Measurements from ENCODE around the gene DOCK4.

Gene DOCK4

DNA sequence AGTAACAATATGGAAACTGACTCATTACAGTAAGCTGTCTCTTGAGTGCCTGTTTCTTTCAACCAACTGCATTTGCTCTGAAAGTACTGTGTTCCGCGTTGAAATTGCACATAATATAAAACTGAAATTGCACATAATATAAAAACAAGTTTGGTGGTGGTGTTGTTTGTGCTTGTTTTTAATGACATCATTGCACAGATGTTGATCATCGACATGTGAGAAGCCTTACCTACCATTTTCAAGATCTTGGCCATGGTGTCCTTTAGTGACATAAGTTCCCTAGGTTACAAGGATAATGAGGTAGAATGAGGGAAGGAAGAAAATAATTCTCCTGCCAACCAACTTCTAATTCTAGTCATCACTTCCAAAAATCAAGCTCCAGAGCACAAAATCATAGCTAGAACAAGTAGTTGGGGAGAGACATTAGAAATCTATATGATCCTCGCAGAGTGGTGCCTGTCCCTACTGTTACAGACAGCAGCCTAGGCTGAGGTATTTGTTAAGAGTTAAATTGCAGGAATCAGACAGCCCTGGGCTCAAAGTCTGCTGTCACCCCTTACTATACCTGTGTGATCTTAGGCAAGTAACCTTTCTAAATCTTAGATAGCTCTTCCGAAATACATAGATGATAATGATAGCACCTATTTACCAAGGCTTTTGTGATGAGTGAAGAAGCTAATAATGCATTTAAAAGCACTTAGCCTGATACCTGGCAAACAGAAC is 29.3 kb downstream of the DOCK4 start:
- TF ChIP-seq, protein P1, sequence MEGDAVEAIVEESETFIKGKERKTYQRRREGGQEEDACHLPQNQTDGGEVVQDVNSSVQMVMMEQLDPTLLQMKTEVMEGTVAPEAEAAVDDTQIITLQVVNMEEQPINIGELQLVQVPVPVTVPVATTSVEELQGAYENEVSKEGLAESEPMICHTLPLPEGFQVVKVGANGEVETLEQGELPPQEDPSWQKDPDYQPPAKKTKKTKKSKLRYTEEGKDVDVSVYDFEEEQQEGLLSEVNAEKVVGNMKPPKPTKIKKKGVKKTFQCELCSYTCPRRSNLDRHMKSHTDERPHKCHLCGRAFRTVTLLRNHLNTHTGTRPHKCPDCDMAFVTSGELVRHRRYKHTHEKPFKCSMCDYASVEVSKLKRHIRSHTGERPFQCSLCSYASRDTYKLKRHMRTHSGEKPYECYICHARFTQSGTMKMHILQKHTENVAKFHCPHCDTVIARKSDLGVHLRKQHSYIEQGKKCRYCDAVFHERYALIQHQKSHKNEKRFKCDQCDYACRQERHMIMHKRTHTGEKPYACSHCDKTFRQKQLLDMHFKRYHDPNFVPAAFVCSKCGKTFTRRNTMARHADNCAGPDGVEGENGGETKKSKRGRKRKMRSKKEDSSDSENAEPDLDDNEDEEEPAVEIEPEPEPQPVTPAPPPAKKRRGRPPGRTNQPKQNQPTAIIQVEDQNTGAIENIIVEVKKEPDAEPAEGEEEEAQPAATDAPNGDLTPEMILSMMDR (IDR thresholded peaks at IDR 0.05): no peak
- no peak overlapping the region for H3K4me3 Mint-ChIP-seq
- no peak for DNase-seq
- H3K36me3 Mint-ChIP-seq (ENCODE audit: low read depth): peaks cover 6% of the 10 kb centered on the region
- no peaks in the 10 kb centered on the region for H3K27me3 Mint-ChIP-seq (ENCODE audit: low read depth, poor library complexity)
- H3K4me1 Mint-ChIP-seq: peaks cover 16% of the 10 kb centered on the region
- no peak overlapping the region for H3K27ac Mint-ChIP-seq
- H3K9me3 Mint-ChIP-seq: no peaks in the 10 kb centered on the region

DNA sequence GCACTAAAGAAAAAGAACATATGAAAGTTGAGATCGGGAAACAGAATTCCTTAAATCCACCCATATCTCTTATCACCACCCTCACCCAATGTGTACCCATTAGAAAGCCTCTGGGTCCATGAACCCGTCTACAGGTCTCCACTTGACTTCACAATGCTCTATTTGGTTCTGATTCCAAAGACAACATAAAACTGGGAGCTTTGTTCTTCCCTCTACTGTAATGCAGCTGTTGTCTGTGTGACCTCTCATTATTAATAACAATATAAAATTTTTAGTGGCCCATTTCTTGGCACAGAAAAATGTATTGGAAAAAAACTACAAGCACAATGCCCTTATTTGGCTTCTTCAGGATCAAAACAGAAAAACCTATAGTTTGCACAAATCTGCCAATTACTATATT is 30.0 kb downstream of the DOCK4 start:
- H3K4me3 Mint-ChIP-seq: no peak overlapping the region
- TF ChIP-seq, protein P1 (IDR thresholded peaks at IDR 0.05): no peak
- DNase-seq: no peak
- no peaks in the 10 kb centered on the region for H3K27me3 Mint-ChIP-seq (ENCODE audit: low read depth, poor library complexity)
- H3K4me1 Mint-ChIP-seq: peaks cover 16% of the 10 kb centered on the region
- peaks cover 12% of the 10 kb centered on the region for H3K36me3 Mint-ChIP-seq (ENCODE audit: low read depth)
- no peak overlapping the region for H3K27ac Mint-ChIP-seq
- no peaks in the 10 kb centered on the region for H3K9me3 Mint-ChIP-seq

DNA sequence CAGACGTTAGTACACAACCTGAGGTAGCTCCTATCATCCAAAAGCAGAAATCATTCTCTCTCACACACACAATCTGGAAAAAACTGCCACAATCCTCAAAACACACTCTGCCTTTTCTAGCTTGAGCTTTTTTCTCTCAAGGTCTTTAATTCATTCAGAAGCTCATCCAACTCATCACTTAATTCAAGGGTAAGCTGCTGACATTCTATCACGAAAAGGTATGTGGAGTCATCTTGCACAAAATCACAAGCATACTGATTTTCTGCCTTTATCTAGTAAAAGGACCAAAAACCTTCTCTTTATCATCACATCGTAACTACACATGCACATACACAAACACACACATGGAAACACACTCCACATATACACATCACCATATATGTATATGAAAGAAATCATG is 32.0 kb downstream of the DOCK4 start:
- Mint-ChIP-seq H3K4me3 (no peak overlapping the region), H3K9me3 (no peaks in the 10 kb centered on the region), H3K27ac (no peak overlapping the region), H3K4me1 (peaks cover 12% of the 10 kb centered on the region), H3K27me3 (ENCODE audit: low read depth, poor library complexity) (no peaks in the 10 kb centered on the region), H3K36me3 (ENCODE audit: low read depth) (peaks cover 17% of the 10 kb centered on the region)
- no peak for DNase-seq
- TF ChIP-seq, protein P1 (IDR thresholded peaks at IDR 0.05): no peak

DNA sequence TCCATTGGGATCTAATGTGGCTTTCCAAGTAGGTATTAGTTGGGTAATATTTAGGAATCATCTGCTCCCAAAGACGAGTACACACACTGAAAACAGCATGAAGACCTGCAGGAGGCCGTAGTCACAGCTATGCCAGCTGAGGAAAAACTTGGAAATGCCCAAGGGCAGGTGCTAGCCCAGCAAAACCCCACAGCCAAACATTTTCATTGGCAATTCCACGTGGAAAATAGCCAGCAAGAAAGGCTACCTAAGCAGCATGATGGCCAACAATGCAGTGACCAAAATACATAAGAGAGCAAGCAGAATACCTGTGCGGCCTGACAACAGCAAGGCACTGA is 32.7 kb downstream of the DOCK4 start:
- TF ChIP-seq, protein P1 (IDR thresholded peaks at IDR 0.05): no peak
- H3K9me3 Mint-ChIP-seq: no peaks in the 10 kb centered on the region
- peaks cover 17% of the 10 kb centered on the region for H3K36me3 Mint-ChIP-seq (ENCODE audit: low read depth)
- no peak overlapping the region for H3K27ac Mint-ChIP-seq
- DNase-seq: no peak
- H3K27me3 Mint-ChIP-seq (ENCODE audit: low read depth, poor library complexity): no peaks in the 10 kb centered on the region
- H3K4me3 Mint-ChIP-seq: no peak overlapping the region
- peaks cover 9% of the 10 kb centered on the region for H3K4me1 Mint-ChIP-seq

DNA sequence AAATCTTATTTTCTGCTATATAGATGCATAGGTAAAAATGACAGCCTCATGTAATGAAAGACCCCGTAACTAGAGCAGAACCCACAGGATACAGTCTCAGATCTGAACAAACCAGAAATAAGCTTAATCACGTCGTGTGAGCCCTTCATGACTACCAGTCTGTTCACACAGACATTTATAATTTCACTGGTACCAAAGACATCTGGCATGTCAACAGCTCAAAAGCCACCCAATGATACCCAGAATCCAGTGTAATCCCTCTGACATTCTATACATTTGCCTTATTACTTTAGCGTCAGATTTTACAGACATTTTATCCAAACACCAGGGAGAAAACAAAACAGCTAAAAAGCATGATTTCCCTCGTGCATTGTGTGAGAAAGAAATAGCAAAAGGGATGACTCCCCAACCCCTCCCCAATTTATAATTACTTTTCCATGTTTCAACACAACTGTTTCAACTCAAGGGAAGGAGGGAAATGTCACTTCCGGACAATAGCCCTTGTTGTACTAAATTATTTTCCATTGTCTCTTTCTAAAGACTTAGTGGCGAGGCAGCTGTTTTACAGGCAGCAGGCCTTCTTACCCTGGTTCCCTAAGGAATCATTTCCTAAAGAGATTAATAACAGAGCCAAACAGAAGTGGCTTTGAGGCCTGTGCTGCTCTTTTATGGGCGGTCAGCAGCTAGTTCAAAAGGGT is 33.2 kb downstream of the DOCK4 start:
- H3K27ac Mint-ChIP-seq: no peak overlapping the region
- DNase-seq: no peak
- peaks cover 17% of the 10 kb centered on the region for H3K36me3 Mint-ChIP-seq (ENCODE audit: low read depth)
- TF ChIP-seq, protein P1 (IDR thresholded peaks at IDR 0.05): no peak
- H3K9me3 Mint-ChIP-seq: no peaks in the 10 kb centered on the region
- no peak overlapping the region for H3K4me3 Mint-ChIP-seq
- H3K27me3 Mint-ChIP-seq (ENCODE audit: low read depth, poor library complexity): no peaks in the 10 kb centered on the region
- peaks cover 9% of the 10 kb centered on the region for H3K4me1 Mint-ChIP-seq

DNA sequence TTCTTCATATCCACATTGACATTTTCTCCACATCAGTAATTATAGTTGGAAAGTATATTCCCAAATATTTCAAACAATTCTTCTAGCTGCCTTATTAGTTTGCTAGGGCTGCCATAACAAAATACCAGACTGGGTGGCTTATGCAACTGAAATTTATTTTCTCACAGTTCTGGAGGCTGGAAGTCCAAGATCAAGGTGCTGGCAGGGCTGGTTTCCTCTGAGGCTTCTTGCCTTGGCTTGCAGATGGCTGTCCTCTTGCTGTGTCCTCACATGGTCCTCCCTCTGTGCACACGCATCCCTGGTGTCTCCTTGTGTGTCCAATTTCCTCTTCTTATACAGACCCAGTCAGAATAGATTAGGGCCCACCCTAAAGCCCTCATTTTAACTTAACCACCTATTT is 34.5 kb downstream of the DOCK4 start:
- Mint-ChIP-seq H3K27ac (no peak overlapping the region), H3K27me3 (ENCODE audit: low read depth, poor library complexity) (no peaks in the 10 kb centered on the region), H3K9me3 (no peaks in the 10 kb centered on the region), H3K36me3 (ENCODE audit: low read depth) (peaks cover 17% of the 10 kb centered on the region), H3K4me3 (no peak overlapping the region), H3K4me1 (peaks cover 9% of the 10 kb centered on the region)
- DNase-seq: no peak
- TF ChIP-seq, protein P1 (IDR thresholded peaks at IDR 0.05): no peak
